Natural killer cell (primary cell): Measurements from ENCODE around the gene PCCA. TPM values are rescaled to one million over a fixed set of nuclear protein-coding genes. Genes with fewer than 3 reads are reported as not detected.

Source experiments
- ATAC-seq, 3 donors: fragments of 150-1000 bp in 2 of 3; fragments of 200-7000 bp in 1 of 3; cut with Tn5 transposase; 1 replicate in 1 of 3; 2 replicates in 2 of 3; pipeline ENCODE4 v1.10.0; 2021; ENCODE audit warnings: mild to moderate bottlenecking in 2 of 3, moderate library complexity in 2 of 3
- DNase-seq, 2 donors: peaks; one replicate each; pipeline versions ENCODE4 v3.0.0 to v3.0.0-alpha.2; 2013 to 2021; ENCODE audit warnings: mixed read lengths in 1 of 2
- H3K27ac ChIP-seq: one replicate; pipeline ENCODE4 v1.5.1; 2013; ENCODE audit warnings: mild to moderate bottlenecking, low read length
- H3K27me3 ChIP-seq: one replicate; pipeline ENCODE4 v1.6.1; 2013; ENCODE audit warnings: low read length; ENCODE audit not compliant: control insufficient read depth, insufficient read depth
- H3K36me3 ChIP-seq: one replicate; pipeline ENCODE4 v1.6.1; 2013; ENCODE audit warnings: low read length; ENCODE audit not compliant: control insufficient read depth, insufficient read depth
- H3K4me1 ChIP-seq: one replicate; pipeline ENCODE4 v1.6.1; 2013; ENCODE audit warnings: low read length; ENCODE audit not compliant: control insufficient read depth, insufficient read depth
- H3K4me3 ChIP-seq: one replicate; pipeline ENCODE4 v1.5.1; 2013; ENCODE audit warnings: low read length
- H3K9me3 ChIP-seq: one replicate; pipeline ENCODE4 v1.6.1; 2013; ENCODE audit warnings: low read length; ENCODE audit not compliant: control insufficient read depth, insufficient read depth
- H3K27ac Mint-ChIP-seq, 2 donors: one replicate each; pipeline ENCODE4 v1.8.0; 2022; ENCODE audit warnings: mild to moderate bottlenecking in 2 of 2, mixed read lengths in 2 of 2, moderate library complexity in 1 of 2
- H3K27me3 Mint-ChIP-seq, 2 donors: one replicate each; pipeline ENCODE4 v1.8.0; 2022; ENCODE audit warnings: low read depth in 2 of 2, mixed read lengths in 2 of 2
- H3K36me3 Mint-ChIP-seq: one replicate; pipeline ENCODE4 v1.8.0; 2022; ENCODE audit warnings: mixed read lengths
- H3K4me1 Mint-ChIP-seq, 2 donors: one replicate each; pipeline ENCODE4 v1.8.0; 2022; ENCODE audit warnings: mixed read lengths in 2 of 2
- H3K4me3 Mint-ChIP-seq: one replicate; pipeline ENCODE4 v1.8.0; 2022; ENCODE audit warnings: mild to moderate bottlenecking, moderate library complexity, mixed read lengths
- H3K9me3 Mint-ChIP-seq, 2 donors: one replicate each; pipeline ENCODE4 v1.8.0; 2022; ENCODE audit warnings: mixed read lengths in 2 of 2
- CTCF ChIP-seq: fragments of 200-600 bp; IDR thresholded peaks from one replicate; pipeline ENCODE4 v1.8.0; 2022; ENCODE audit warnings: antibody characterized with exemption
- WGBS: methylation state at CpG from one replicate; pipeline ENCODE4 v1.1.7; 2013; ENCODE audit warnings: missing lambda C conversion rate; ENCODE audit not compliant: insufficient coverage; 5-methylcytosine and 5-hydroxymethylcytosine counted together
- intact Hi-C: fragments of 100-400 bp; cut with micrococcal nuclease; formaldehyde crosslinking; loops from one replicate; pipeline ENCODE4 v1.14.2; 2022
- total RNA-seq, 4 donors: library from RNA; stranded (reverse); fragments of 120-200 nt in 1 of 4; gene quantifications; one replicate each; pipeline versions ENCODE4 v1.2.3 to v1.2.4, GENCODE V29; 2013 to 2022

Gene PCCA
- total RNA-seq, 3 donors from 2014 or later (not counting 1 experiment from before 2014, with no cell fraction given) = 25.5 to 28.5 (median 28.2) TPM

- Histone ChIP-seq H3K36me3 (no peaks in the 10 kb centered on the region), H3K27me3 (no peaks in the 10 kb centered on the region), H3K27ac (no peak overlapping the region), H3K4me1 (peaks cover 11% of the 10 kb centered on the region), H3K4me3 (no peak overlapping the region), H3K9me3 (no peaks in the 10 kb centered on the region)
- Mint-ChIP-seq H3K4me3 (peak overlapping the region; percentile 58), H3K27me3 (no peaks in the 10 kb centered on the region), H3K36me3 (no peaks in the 10 kb centered on the region), H3K9me3 (no peaks in the 10 kb centered on the region), H3K27ac (peak overlapping the region; percentile 60 to 67), H3K4me1 (peaks cover 24 to 27% of the 10 kb centered on the region in 2 donors)
- intact Hi-C loops = loop anchor here (10.0 kb wide), 1 partner anchor 1073 kb away; no protein-coding TSS in a partner anchor
- peak in 1 of 2 donors; percentile 32 for DNase-seq
- no peak for TF ChIP-seq CTCF
- ATAC-seq = peak; percentile 36 to 54 (median 45)
- WGBS = 41% methylated on average over 12 of the region's 13 CpGs
Measured at GRCh38 chr13:100517728-100518127, 428.8 kb downstream of the PCCA start.

GRCh38 chr13:100518394-100519062 lies 429.6 kb downstream of the PCCA start:
- peak overlapping the region; percentile 60 to 67 for H3K27ac Mint-ChIP-seq
- H3K27me3 ChIP-seq = no peaks in the 10 kb centered on the region
- no peaks in the 10 kb centered on the region for H3K27me3 Mint-ChIP-seq
- H3K4me1 Mint-ChIP-seq = peaks cover 17 to 22% of the 10 kb centered on the region in 2 donors
- intact Hi-C loops = loop anchor here (10.0 kb wide), 1 partner anchor 1074 kb away; no protein-coding TSS in a partner anchor
- no peak for TF ChIP-seq CTCF
- H3K9me3 Mint-ChIP-seq = no peaks in the 10 kb centered on the region
- H3K4me1 ChIP-seq = peaks cover 11% of the 10 kb centered on the region
- peak overlapping the region; percentile 58 for H3K4me3 Mint-ChIP-seq
- DNase-seq = no peak
- no peaks in the 10 kb centered on the region for H3K9me3 ChIP-seq
- 91% methylated on average over 7 of the region's 8 CpGs for WGBS
- no peak overlapping the region for H3K4me3 ChIP-seq
- no peak for ATAC-seq
- no peaks in the 10 kb centered on the region for H3K36me3 Mint-ChIP-seq
- no peak overlapping the region for H3K27ac ChIP-seq
- H3K36me3 ChIP-seq = no peaks in the 10 kb centered on the region

GRCh38 chr13:100519626-100520025 lies 430.7 kb downstream of the PCCA start:
- peaks cover 13 to 20% of the 10 kb centered on the region in 2 donors for H3K4me1 Mint-ChIP-seq
- Histone ChIP-seq H3K36me3 (no peaks in the 10 kb centered on the region), H3K9me3 (no peaks in the 10 kb centered on the region), H3K4me3 (no peak overlapping the region), H3K4me1 (peaks cover 11% of the 10 kb centered on the region), H3K27me3 (no peaks in the 10 kb centered on the region), H3K27ac (no peak overlapping the region)
- H3K27ac Mint-ChIP-seq = no peak overlapping the region
- no peaks in the 10 kb centered on the region for H3K27me3 Mint-ChIP-seq
- WGBS = 93% methylated on average over 9 of the region's 9 CpGs
- ATAC-seq (no peak), DNase-seq (no peak)
- no peaks in the 10 kb centered on the region for H3K36me3 Mint-ChIP-seq
- no peaks in the 10 kb centered on the region for H3K9me3 Mint-ChIP-seq
- H3K4me3 Mint-ChIP-seq = no peak overlapping the region
- intact Hi-C loops = loop anchor here (10.0 kb wide), 1 partner anchor 1075 kb away; no protein-coding TSS in a partner anchor
- TF ChIP-seq CTCF = no peak
